Stimulated activated CD8-positive, alpha-beta memory T cell treated with anti-CD3 and anti-CD28 coated beads, Interleukin-4, amount 100 ng/mL, for 1 hour (primary cell): ENCODE results near the gene CENPX.
"Not testable (repeated sequence)": the region's sequence is repeated elsewhere in the genome, so short reads cannot be mapped to it uniquely, and the experiment has no call there.

ENCODE experiments used
- DNase-seq, 2 donors: peaks; one replicate each; pipeline ENCODE4 v3.0.0-alpha.2; 2020; ENCODE audit warnings: low read depth in 2 of 2, low spot score in 1 of 2

The CENPX gene

GRCh38 chr17:82039695-82040299 is 17.1 kb upstream of the CENPX start:
- DNase-seq = no peak

GRCh38 chr17:82038796-82039409 is 16.2 kb upstream of the CENPX start:
- not testable (repeated sequence) for DNase-seq

- DNase-seq = no peak
Measured at GRCh38 chr17:82037889-82038195, 15.2 kb upstream of the CENPX start.

- peak; percentile 82 to 90 for DNase-seq
Measured at GRCh38 chr17:82037092-82037888, 14.6 kb upstream of the CENPX start, which contains the start of gene DCXR. Gene DCXR, minus strand, starts transcription at chr17:82037697. Its CDS starts 15 bp downstream, at chr17:82037682.

GRCh38 chr17:82036634-82037091 is 14.0 kb upstream of the CENPX start:
- DNase-seq = no peak

- no peak for DNase-seq
Measured at GRCh38 chr17:82035956-82036633, 13.4 kb upstream of the CENPX start.

GRCh38 chr17:82035488-82035887 is 12.8 kb upstream of the CENPX start:
- DNase-seq = no peak

- no peak for DNase-seq
Measured at GRCh38 chr17:82034371-82035011, 11.8 kb upstream of the CENPX start.

- no peak for DNase-seq
Measured at GRCh38 chr17:82033359-82034085, 10.8 kb upstream of the CENPX start.

- DNase-seq = no peak
Measured at GRCh38 chr17:82031885-82032627, 9.4 kb upstream of the CENPX start.

GRCh38 chr17:82031303-82031884 is 8.7 kb upstream of the CENPX start, which contains the start of gene RAC3:
Gene RAC3, plus strand, starts transcription at chr17:82031678. Its CDS starts 84 bp downstream, at chr17:82031762.
- DNase-seq = no peak

- peak; percentile 53 to 66 for DNase-seq
Measured at GRCh38 chr17:82030470-82031302, 8.0 kb upstream of the CENPX start.

- DNase-seq = no peak
Measured at GRCh38 chr17:82029990-82030469, 7.4 kb upstream of the CENPX start.

- DNase-seq = no peak
Measured at GRCh38 chr17:82029391-82029790, 6.7 kb upstream of the CENPX start.

GRCh38 chr17:82028966-82029365 is 6.3 kb upstream of the CENPX start:
- DNase-seq = no peak

GRCh38 chr17:82028246-82028645 is 5.6 kb upstream of the CENPX start:
- no peak for DNase-seq

GRCh38 chr17:82025401-82026107 is 2.9 kb upstream of the CENPX start:
- no peak for DNase-seq

- DNase-seq = no peak
Measured at GRCh38 chr17:82024859-82025258, 2.2 kb upstream of the CENPX start.
